Body of pancreas (tissue), 4 donors: Measurements from ENCODE around the gene LAMA4. TPM values are rescaled to one million over a fixed set of nuclear protein-coding genes. Genes with fewer than 3 reads are reported as not detected.
A peak's percentile ranks its signal among the peaks of the same experiment; 100 is the strongest.

ENCODE experiments used
- ATAC-seq: fragments of 150-250 bp; one replicate; pipeline ENCODE4 v1.9.1; 2016
- DNase-seq, 4 donors: peaks; one replicate each; pipeline ENCODE4 v3.0.0-alpha.2; 2019
- H3K27ac ChIP-seq, 4 donors: fragments of 200-600 bp; sonication (generic); 1 replicate in 3 of 4; 2 replicates in 1 of 4; pipeline versions ENCODE4 v1.5.1 to v1.6.1; 2016 to 2019; ENCODE audit warnings: mild to moderate bottlenecking in 1 of 4, mixed read lengths in 1 of 4, moderate library complexity in 1 of 4
- H3K27me3 ChIP-seq, 2 donors: fragments of 200-600 bp; sonication (generic); one replicate each; pipeline ENCODE4 v1.6.0; 2016; ENCODE audit warnings: mild to moderate bottlenecking in 1 of 2
- H3K36me3 ChIP-seq, 2 donors: fragments of 200-600 bp; sonication (generic); replicated peaks in 1 of 2; 2 replicates each; pipeline ENCODE4 v1.5.1; 2016; ENCODE audit warnings: low read depth in 2 of 2; ENCODE audit not compliant: insufficient read depth in 1 of 2
- H3K4me1 ChIP-seq: fragments of 200-600 bp; sonication (generic); one replicate; pipeline ENCODE4 v1.6.0; 2016
- H3K4me3 ChIP-seq, 2 donors: fragments of 200-600 bp; sonication (generic); 1 replicate in 1 of 2; 2 replicates in 1 of 2; pipeline ENCODE4 v1.5.1; 2016 to 2019
- H3K9me3 ChIP-seq, 3 donors: fragments of 200-600 bp; sonication (generic); 1 replicate in 2 of 3; 2 replicates in 1 of 3; pipeline ENCODE4 v1.5.1; 2016
- POLR2A ChIP-seq, 3 donors: fragments of 450-650 bp; IDR thresholded peaks; one replicate each; pipeline ENCODE4 v1.6.1; 2016; ENCODE audit warnings: antibody characterized with exemption in 3 of 3, mild to moderate bottlenecking in 2 of 3
- WGBS, 2 donors: methylation state at CpG; one replicate each; pipeline ENCODE4 v1.1.5; 2017; 5-methylcytosine and 5-hydroxymethylcytosine counted together
- intact Hi-C: fragments of 100-400 bp; cut with DNase I; formaldehyde crosslinking; loops from one replicate; pipeline ENCODE4 v1.15.1; 2023
- total RNA-seq, 2 donors: library from RNA; depleted of rRNA; stranded (reverse); fragments of >200 nt; gene quantifications; one replicate each; pipeline ENCODE4 v1.1.0, GENCODE V29; 2016
- TF ChIP-seq, protein P1 (sequence below), 7 experiments: fragments of 450-650 bp in 4 of 7; fragments of 200-600 bp in 3 of 7; sonication (generic) in 3 of 7; IDR thresholded peaks; one replicate each; pipeline ENCODE4 v1.5.1; 2016 to 2019; ENCODE audit warnings: antibody characterized with exemption in 7 of 7

The LAMA4 gene
- total RNA-seq, 2 donors from 2014 or later: 10.6 to 27.0 TPM

DNA sequence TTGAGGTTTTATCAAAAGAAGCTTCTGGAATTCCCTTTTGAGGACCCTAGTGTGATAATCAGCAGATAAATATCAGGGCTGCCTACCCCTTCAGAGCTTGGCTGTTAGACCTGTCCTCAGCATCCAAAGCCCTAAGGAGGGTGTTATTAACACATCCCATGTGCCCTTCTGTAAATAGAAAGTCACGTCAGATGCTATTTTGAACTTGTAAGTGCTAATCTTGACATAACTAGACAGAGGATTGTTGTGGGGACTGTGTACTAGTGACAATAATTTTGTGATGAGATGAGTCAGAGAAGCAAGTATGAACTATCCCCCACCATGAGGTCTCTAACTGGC, 4.9 kb upstream of the LAMA4 start:
- TF ChIP-seq, protein P1, sequence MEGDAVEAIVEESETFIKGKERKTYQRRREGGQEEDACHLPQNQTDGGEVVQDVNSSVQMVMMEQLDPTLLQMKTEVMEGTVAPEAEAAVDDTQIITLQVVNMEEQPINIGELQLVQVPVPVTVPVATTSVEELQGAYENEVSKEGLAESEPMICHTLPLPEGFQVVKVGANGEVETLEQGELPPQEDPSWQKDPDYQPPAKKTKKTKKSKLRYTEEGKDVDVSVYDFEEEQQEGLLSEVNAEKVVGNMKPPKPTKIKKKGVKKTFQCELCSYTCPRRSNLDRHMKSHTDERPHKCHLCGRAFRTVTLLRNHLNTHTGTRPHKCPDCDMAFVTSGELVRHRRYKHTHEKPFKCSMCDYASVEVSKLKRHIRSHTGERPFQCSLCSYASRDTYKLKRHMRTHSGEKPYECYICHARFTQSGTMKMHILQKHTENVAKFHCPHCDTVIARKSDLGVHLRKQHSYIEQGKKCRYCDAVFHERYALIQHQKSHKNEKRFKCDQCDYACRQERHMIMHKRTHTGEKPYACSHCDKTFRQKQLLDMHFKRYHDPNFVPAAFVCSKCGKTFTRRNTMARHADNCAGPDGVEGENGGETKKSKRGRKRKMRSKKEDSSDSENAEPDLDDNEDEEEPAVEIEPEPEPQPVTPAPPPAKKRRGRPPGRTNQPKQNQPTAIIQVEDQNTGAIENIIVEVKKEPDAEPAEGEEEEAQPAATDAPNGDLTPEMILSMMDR (IDR thresholded peaks at IDR 0.05): no peak
- TF ChIP-seq POLR2A (IDR thresholded peaks at IDR 0.05): no peak
- no peaks in the 10 kb centered on the region for H3K36me3 ChIP-seq
- WGBS, 2 donors: 59 to 87% methylated on average over 1 of the region's 1 CpG
- no peaks in the 10 kb centered on the region for H3K9me3 ChIP-seq
- H3K4me1 ChIP-seq: peaks cover 4% of the 10 kb centered on the region
- DNase-seq (no peak), ATAC-seq (no peak)
- H3K27ac ChIP-seq: no peak overlapping the region
- intact Hi-C loops: no loop called here
- H3K27me3 ChIP-seq: no peaks in the 10 kb centered on the region
- no peak overlapping the region for H3K4me3 ChIP-seq

DNA sequence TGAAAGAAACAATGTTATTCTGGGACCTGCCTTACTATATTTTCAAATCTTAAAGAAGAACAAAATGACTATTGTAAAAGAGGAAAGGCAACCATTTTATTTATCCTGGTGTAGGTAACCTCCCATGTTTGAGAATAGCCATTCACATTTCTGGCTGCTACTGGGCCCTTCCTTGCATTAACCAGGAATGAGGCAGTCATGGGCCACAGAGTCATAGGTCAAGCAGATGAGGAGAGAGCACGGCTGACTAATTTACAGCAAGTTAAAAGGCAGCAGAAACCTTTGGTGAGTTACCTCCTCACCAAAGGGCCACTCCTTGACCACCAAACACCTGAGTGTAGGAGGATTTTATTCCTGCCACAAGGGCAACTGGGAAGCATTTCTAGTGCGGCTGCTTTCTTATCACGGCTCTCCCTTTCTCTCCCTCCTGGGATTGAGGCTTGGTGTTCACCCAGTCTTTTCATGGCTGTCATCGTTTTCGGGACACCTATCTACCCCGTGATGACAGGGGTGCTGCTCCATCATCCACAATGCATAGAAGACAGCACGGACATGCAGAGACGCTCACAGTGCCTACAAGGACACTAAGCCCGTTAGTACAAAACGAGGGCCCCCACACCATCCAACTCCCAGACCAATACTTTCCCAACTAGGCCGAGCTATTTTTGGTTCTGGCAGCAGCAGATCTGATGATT, 4.4 kb upstream of the LAMA4 start:
- no peak for TF ChIP-seq POLR2A (IDR thresholded peaks at IDR 0.05)
- TF ChIP-seq, protein P1 (IDR thresholded peaks at IDR 0.05): no peak
- ATAC-seq (no peak), DNase-seq (no peak)
- Histone ChIP-seq H3K4me1 (peaks cover 5% of the 10 kb centered on the region), H3K27me3 (no peaks in the 10 kb centered on the region), H3K9me3 (no peaks in the 10 kb centered on the region), H3K36me3 (no peaks in the 10 kb centered on the region), H3K27ac (no peak overlapping the region), H3K4me3 (no peak overlapping the region)
- intact Hi-C loops: no loop called here
- WGBS, 2 donors: 83 to 86% methylated on average over 11 of the region's 11 CpGs

DNA sequence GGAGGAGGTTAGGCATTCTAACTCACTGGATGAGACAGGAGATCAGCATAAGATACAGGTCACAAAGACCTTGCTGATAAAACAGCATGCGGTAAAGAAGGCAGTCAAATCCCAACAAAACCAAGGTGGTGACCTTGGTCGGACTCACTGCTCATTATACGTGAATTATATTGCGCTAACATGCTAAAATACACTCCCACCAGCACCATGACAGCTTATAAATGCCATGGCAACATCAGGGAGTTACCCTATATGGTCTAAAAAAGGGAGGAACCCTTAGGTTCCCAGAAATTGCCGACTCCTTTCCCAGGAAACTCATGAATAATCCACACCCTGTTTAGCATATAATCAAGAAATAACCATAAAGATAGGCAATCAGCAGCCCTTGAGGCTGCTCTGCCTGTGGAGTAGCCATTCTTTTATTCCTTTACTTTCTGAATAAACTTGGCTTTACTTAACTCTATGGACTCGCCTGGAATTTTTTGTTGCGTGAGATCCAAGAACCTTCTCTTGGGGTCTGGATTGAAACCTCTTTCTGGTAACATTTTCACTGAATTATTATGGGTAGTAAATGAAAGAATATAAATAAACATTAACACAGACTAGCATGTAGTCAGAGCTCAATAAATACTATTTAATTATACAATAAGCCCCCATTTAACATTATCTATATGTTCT, 3.0 kb upstream of the LAMA4 start:
- Histone ChIP-seq H3K27ac (no peak overlapping the region), H3K4me1 (peaks cover 5% of the 10 kb centered on the region), H3K9me3 (no peaks in the 10 kb centered on the region), H3K27me3 (no peaks in the 10 kb centered on the region), H3K4me3 (no peak overlapping the region), H3K36me3 (no peaks in the 10 kb centered on the region)
- ATAC-seq (no peak), DNase-seq (no peak)
- TF ChIP-seq POLR2A (IDR thresholded peaks at IDR 0.05): no peak
- TF ChIP-seq, protein P1 (IDR thresholded peaks at IDR 0.05): no peak
- intact Hi-C loops: no loop called here
- 63 to 77% methylated on average over 7 of the region's 7 CpGs for WGBS, 2 donors

DNA sequence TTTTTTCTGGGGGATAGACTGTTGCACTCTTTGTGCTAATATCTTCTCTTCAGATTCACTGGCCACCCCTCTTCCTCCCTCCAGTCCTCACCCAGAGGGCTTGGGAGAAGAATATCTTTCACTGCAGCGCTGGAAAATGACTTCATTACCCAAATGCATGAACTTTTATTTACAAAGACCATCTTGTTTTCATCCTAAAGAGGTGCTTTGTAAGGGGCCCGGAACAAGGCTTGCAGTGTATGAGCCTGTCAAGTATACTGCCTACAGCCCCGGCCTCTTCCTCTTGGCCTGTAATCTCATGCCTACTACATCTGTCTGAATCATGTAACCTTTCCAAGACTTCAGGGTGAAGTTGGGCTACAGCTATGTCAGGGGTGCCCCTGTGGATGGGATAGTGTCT, 554 bp upstream of the LAMA4 start:
- TF ChIP-seq POLR2A (IDR thresholded peaks at IDR 0.05): no peak
- Histone ChIP-seq H3K27me3 (no peaks in the 10 kb centered on the region), H3K4me1 (peaks cover 5% of the 10 kb centered on the region), H3K27ac (no peak overlapping the region), H3K36me3 (no peaks in the 10 kb centered on the region), H3K4me3 (no peak overlapping the region), H3K9me3 (no peaks in the 10 kb centered on the region)
- 77 to 98% methylated on average over 3 of the region's 3 CpGs for WGBS, 2 donors
- no peak for ATAC-seq
- DNase-seq: no peak
- intact Hi-C loops: no loop called here

DNA sequence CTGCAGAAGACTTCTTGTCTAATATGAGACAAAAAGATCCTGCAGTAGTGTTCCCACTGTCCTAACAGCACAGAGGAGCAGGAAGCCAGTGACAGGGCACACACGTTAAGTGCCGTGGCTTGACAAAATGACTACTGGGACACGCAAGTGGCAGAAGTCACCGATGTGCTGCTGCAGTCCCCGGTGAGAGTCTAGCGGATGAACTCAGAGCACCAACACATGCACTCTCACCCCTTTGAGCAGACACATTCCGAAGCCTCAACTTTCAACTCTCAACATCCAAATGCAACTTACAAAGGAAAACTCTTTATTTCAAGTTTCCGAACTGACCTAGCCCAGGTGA, 898 bp downstream of the LAMA4 start:
- peak in 1 of 4 donors; percentile 8 for DNase-seq
- ATAC-seq: peak; percentile 31
- intact Hi-C loops: no loop called here
- Histone ChIP-seq H3K9me3 (no peaks in the 10 kb centered on the region), H3K27me3 (no peaks in the 10 kb centered on the region), H3K4me3 (peak overlapping the region; percentile 5 to 45), H3K36me3 (no peaks in the 10 kb centered on the region), H3K27ac (peak overlapping the region in 3 of 4 donors; percentile 32 to 37 (median 36)), H3K4me1 (peaks cover 5% of the 10 kb centered on the region)
- 9 to 15% methylated on average over 8 of the region's 8 CpGs for WGBS, 2 donors
- TF ChIP-seq, protein P1 (IDR thresholded peaks at IDR 0.05): no peak
- TF ChIP-seq POLR2A (IDR thresholded peaks at IDR 0.05): no peak
